ENCODE data around the gene BRD1.

GRCh38 chr22:49866646-49867045 is 39.0 kb upstream of the BRD1 start:
- TF ChIP-seq, protein P1, sequence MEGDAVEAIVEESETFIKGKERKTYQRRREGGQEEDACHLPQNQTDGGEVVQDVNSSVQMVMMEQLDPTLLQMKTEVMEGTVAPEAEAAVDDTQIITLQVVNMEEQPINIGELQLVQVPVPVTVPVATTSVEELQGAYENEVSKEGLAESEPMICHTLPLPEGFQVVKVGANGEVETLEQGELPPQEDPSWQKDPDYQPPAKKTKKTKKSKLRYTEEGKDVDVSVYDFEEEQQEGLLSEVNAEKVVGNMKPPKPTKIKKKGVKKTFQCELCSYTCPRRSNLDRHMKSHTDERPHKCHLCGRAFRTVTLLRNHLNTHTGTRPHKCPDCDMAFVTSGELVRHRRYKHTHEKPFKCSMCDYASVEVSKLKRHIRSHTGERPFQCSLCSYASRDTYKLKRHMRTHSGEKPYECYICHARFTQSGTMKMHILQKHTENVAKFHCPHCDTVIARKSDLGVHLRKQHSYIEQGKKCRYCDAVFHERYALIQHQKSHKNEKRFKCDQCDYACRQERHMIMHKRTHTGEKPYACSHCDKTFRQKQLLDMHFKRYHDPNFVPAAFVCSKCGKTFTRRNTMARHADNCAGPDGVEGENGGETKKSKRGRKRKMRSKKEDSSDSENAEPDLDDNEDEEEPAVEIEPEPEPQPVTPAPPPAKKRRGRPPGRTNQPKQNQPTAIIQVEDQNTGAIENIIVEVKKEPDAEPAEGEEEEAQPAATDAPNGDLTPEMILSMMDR (IDR thresholded peaks at IDR 0.05): no peak
- TF ChIP-seq POLR2AphosphoS5 (IDR thresholded peaks at IDR 0.05; ENCODE audit: insufficient read depth in 1 of 2, low read depth in 1 of 2) (no peak), POLR2A (IDR thresholded peaks at IDR 0.05) (no peak)
